K562 (cell line): ENCODE measurements around the gene GVQW3.

Experiments
- CCAR2 ChIP-seq: fragments of 200-400 bp; formaldehyde crosslinking; IDR thresholded peaks from 2 replicates; pipeline ENCODE4 v1.6.1; 2017; ENCODE audit warnings: mild to moderate bottlenecking, low read depth, low read length
- GABPA ChIP-seq: fragments of 200-800 bp; sonication (Bioruptor generic); conservative IDR thresholded peaks from 2 replicates; pipeline ENCODE4 v1.6.1; 2016; ENCODE audit warnings: low read depth, missing genetic modification characterization, missing compliant biosample characterization
- GTF2F1 ChIP-seq: IDR thresholded peaks from 2 replicates; pipeline ENCODE4 v1.6.1; 2011; ENCODE audit warnings: low read depth, low read length, improper control_type of control experiment
- ILK ChIP-seq: fragments of 450-650 bp; IDR thresholded peaks from 2 replicates; pipeline ENCODE4 v1.6.1; 2016; ENCODE audit warnings: missing genetic modification characterization, low read depth, mild to moderate bottlenecking, missing compliant biosample characterization, moderate library complexity, borderline replicate concordance
- KAT2B ChIP-seq: IDR thresholded peaks from one replicate; pipeline ENCODE4 v1.6.1; 2012; ENCODE audit warnings: low read depth, mild to moderate bottlenecking, control low read depth, inconsistent platforms, low read length, moderate library complexity
- PHF20 ChIP-seq: fragments of 450-650 bp; IDR thresholded peaks from 2 replicates; pipeline ENCODE4 v1.6.1; 2018; ENCODE audit not compliant: partially characterized antibody
- PHF8 ChIP-seq: fragments of 200-600 bp; sonication (generic); IDR thresholded peaks from 2 replicates; pipeline ENCODE4 v1.6.1; 2012; ENCODE audit warnings: mixed run types, mild to moderate bottlenecking, inconsistent platforms, low read length, moderate library complexity, borderline replicate concordance
- RUNX1 ChIP-seq: sonication (generic); IDR thresholded peaks from 2 replicates; pipeline ENCODE4 v1.6.1; 2016; ENCODE audit warnings: antibody characterized with exemption, low read depth
- SMARCA5 ChIP-seq: fragments of 450-650 bp; IDR thresholded peaks from 2 replicates; pipeline ENCODE4 v1.6.1; 2016
- TAF1 ChIP-seq: IDR thresholded peaks from 2 replicates; pipeline ENCODE4 v1.6.1; 2011; ENCODE audit warnings: mild to moderate bottlenecking, low read length, moderate library complexity; ENCODE audit not compliant: insufficient read depth, control insufficient read depth, severe bottlenecking; ENCODE audit errors: extremely low read depth
- ZBTB1 ChIP-seq: sonication (generic); formaldehyde crosslinking; IDR thresholded peaks from 2 replicates; pipeline ENCODE4 v1.8.1; 2023; ENCODE audit warnings: missing genetic modification reagents, low read depth, mild to moderate bottlenecking, borderline replicate concordance
- ZNF12 ChIP-seq: sonication (generic); formaldehyde crosslinking; IDR thresholded peaks from 2 replicates; pipeline ENCODE4 v1.4.0; 2020; ENCODE audit warnings: mild to moderate bottlenecking, missing genetic modification reagents
- ZNF695 ChIP-seq: fragments of 450-650 bp; formaldehyde crosslinking; IDR thresholded peaks from 2 replicates; pipeline ENCODE4 v1.4.0; 2020; ENCODE audit warnings: mild to moderate bottlenecking, moderate library complexity
- TF ChIP-seq, protein P1 (sequence below), 3 experiments: IDR thresholded peaks in 2 of 3; conservative IDR thresholded peaks in 1 of 3; 2 replicates each; pipeline ENCODE4 v1.5.1; 2011 to 2012; ENCODE audit warnings: low read length in 3 of 3, mild to moderate bottlenecking in 3 of 3, control low read depth in 2 of 3, improper control_type of control experiment in 1 of 3, inconsistent platforms in 1 of 3, low read depth in 1 of 3, mixed read lengths in 1 of 3, moderate library complexity in 1 of 3; ENCODE audit not compliant: insufficient read depth in 2 of 3

DNA sequence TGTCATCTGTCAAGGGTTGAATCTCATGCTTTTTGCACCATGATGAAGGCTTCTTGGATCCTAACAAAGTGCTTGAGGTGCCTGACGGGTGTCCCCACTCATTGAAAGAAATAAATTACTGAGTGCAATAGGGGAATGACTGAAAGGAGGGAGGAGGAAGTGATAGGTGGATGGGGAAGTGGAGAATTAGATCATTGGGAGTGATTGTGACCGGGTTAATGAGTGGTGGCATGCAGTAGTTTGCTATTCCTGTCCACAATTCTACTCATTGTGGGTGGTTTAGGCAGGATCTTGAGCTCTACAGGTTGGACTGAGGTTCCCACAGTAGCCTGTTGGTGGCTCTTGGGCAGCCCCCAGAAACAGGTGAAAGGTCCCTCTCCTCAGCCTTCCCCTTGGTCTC lies 44.5 kb upstream of the GVQW3 start:
- no peak for TF ChIP-seq ZBTB1 (CRISPR knock-in tag)
- no peak for TF ChIP-seq PHF20
- TF ChIP-seq, protein P1, sequence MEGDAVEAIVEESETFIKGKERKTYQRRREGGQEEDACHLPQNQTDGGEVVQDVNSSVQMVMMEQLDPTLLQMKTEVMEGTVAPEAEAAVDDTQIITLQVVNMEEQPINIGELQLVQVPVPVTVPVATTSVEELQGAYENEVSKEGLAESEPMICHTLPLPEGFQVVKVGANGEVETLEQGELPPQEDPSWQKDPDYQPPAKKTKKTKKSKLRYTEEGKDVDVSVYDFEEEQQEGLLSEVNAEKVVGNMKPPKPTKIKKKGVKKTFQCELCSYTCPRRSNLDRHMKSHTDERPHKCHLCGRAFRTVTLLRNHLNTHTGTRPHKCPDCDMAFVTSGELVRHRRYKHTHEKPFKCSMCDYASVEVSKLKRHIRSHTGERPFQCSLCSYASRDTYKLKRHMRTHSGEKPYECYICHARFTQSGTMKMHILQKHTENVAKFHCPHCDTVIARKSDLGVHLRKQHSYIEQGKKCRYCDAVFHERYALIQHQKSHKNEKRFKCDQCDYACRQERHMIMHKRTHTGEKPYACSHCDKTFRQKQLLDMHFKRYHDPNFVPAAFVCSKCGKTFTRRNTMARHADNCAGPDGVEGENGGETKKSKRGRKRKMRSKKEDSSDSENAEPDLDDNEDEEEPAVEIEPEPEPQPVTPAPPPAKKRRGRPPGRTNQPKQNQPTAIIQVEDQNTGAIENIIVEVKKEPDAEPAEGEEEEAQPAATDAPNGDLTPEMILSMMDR (IDR thresholded peaks at IDR 0.05 in 2 of 3, conservative IDR thresholded peaks at IDR 0.05 in 1 of 3; ENCODE audit: insufficient read depth in 2 of 3, low read depth in 1 of 3, low read length in 3 of 3), result no peak
- TF ChIP-seq GABPA (tag), result no peak
- no peak for TF ChIP-seq ILK (tag)
- TF ChIP-seq CCAR2, result no peak
- no peak for TF ChIP-seq ZNF12
- no peak for TF ChIP-seq SMARCA5
- TF ChIP-seq KAT2B, result no peak
- no peak for TF ChIP-seq GTF2F1
- no peak for TF ChIP-seq ZNF695 (CRISPR knock-in tag)
- TF ChIP-seq PHF8, result no peak
- no peak for TF ChIP-seq TAF1
- no peak for TF ChIP-seq RUNX1
